C1 segment of cervical spinal cord (tissue), 14 donors: Measurements from ENCODE around the gene MFN2.

Source experiments
- DNase-seq, 14 donors: peaks; one replicate each; lab custom pipeline; 2025; lab: John Stamatoyannopoulos, UW

Gene MFN2

DNA sequence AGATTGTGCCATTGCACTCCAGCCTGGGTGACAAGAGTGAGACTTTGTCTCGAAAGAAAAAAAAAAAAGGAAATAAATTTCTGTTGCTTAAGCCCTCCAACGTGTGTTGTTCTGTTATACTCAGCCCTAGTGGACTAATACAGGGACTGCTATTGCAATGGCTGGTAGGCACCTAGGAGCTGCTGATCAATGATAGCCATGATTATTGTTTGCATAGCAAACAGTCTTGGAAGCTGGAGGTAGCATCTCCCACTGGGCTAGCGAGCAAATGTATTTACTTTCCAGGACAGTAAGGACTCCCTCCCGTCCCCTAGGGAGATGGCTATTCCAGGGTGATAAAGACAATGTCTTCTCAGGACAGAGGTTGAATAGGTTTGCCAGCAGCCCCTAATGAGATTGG lies 69.4 kb downstream of the MFN2 start:
- DNase-seq: no peak

DNA sequence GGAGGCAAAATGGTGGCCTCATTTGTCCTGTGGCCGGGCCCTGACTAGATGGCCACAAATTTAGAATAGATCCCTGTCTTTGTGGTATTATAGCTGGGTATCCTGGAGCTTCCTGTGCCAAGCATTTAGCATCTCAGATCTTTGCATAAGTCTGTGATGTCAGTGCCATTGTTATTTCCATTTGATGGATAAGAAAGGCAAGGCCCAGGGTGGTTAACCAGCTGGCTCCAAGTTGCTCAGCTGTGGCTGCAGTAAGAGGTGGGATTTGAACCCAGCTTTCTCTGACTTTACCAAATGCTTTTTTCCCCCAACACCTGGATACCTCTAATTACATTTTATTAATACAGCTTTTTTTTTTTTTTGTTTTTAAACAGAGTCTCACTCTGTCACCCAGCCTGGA lies 71.1 kb downstream of the MFN2 start:
- DNase-seq: no peak

- DNase-seq: peak in 7 of 14 donors; percentile 5 to 60 (median 9)
These were observed 71.8 kb downstream of the MFN2 start for GRCh38 chr1:12052008-12052573.

- peak in 9 of 14 donors; percentile 9 to 73 (median 19) for DNase-seq
These were observed 72.9 kb downstream of the MFN2 start for GRCh38 chr1:12052997-12053686.

DNA sequence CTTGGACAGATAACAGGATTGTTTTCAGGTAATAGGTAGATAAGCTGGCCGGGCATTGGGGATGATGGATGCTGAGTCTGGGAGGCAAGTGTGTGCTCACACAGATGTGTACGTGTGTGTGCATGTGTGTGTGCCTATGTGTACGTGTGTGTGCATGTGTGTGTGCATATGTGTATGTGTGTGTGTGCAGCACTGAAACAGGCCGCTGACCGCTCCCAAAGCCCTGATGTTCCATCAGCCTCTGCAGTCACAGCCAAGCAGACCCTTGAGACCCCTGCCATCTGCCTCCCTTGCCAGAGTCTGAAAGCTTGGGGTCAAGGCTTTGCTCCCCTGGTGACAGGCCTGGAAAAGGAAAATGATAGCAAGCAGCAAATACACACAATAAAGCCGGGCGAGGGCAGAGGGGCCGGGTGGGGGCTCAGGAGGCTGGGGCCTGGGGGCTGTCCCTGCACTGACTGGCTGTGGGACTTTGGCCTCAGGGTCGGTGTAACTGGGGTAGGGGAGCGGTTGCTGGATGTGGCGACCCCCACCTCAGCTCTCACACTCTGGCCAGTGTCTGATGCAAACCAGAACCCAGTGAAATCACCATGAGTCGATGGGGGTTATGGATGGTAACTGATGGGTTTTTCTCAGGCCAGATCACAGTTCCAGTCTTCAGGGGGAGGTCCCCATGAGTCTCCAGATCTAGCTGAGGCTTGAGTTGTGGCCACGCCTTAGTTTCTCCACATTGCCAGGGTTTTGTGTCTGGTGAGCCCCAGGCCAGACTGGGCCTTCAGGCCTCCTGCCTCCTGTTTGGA lies 73.7 kb downstream of the MFN2 start:
- DNase-seq: peak in 1 of 14 donors; percentile 42

DNA sequence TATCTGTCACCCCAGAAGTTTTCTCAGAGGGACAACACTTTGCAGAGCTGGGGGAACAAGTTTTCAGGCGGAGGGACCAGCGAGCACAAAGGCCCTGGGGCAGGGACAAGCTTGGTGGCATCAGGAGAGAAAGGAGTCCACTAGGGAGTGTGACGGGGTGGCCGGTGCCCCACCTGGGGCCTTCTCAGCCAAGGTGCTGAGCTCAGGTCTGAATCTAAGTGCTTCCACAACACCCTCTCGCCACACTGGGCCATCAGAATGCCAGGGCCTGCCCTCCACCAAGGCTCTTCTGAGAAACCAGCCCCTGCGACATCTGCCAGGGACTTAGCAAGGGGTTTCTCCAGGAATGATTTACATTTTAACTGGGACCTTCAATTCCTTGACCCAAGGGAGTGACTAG lies 75.0 kb downstream of the MFN2 start:
- no peak for DNase-seq

GRCh38 chr1:12056331-12056841 lies 76.1 kb downstream of the MFN2 start:
- DNase-seq: no peak

GRCh38 chr1:12057382-12057781 lies 77.1 kb downstream of the MFN2 start:
- no peak for DNase-seq

GRCh38 chr1:12057940-12058687 lies 77.9 kb downstream of the MFN2 start:
- no peak for DNase-seq

DNA sequence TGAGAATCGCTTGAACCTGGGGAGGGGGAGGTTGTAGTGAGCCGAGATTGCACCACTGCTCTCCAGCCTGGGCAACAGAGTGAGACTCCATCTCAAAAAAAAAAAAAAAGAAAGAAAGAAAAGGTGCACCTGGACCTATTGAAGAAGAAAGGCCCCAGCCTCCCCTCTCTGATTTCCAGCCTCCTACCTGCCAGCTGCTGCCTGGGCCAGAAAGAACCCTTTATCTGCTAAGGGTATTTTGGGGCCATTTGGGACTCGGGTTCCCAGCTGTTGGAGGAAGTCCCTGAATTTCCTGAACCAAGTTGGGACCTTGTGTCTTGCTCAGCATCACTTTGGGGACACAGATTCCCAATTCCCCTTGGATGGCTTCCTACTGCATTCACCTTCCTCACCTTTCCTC lies 79.0 kb downstream of the MFN2 start:
- DNase-seq: no peak

- no peak for DNase-seq
These were observed 79.6 kb downstream of the MFN2 start for GRCh38 chr1:12059722-12060464.

DNA sequence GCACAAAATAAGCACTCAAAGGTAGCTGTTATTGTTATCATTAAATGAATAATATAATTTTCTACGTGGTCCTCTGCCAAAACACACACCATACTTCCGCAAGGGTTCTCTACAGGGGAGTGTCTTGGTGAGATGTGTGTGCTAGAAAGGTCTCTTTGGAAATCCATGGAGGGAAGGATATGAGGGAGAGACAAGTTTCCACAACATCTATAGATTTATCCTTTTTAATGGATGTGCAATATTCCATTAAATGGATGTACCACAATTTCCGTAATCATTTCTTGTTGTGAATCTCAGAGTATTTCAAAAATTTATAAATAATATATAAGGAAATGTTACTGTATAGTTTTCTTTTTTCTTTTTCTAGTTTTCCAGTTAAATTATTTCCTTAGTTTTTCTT lies 80.3 kb downstream of the MFN2 start:
- DNase-seq: no peak
